DMS79 treated with DMSO at 0.1 percent for 48 hours (cell line): ENCODE results near the gene BIVM.
A peak's percentile ranks its signal among the peaks of the same experiment; 100 is the strongest.
"Not testable (repeated sequence)": the region's sequence is repeated elsewhere in the genome, so short reads cannot be mapped to it uniquely, and the experiment has no call there.

ENCODE experiments used
- DNase-seq: peaks from one replicate; lab custom pipeline; 2025; lab: John Stamatoyannopoulos, UW

BIVM gene, protein sequence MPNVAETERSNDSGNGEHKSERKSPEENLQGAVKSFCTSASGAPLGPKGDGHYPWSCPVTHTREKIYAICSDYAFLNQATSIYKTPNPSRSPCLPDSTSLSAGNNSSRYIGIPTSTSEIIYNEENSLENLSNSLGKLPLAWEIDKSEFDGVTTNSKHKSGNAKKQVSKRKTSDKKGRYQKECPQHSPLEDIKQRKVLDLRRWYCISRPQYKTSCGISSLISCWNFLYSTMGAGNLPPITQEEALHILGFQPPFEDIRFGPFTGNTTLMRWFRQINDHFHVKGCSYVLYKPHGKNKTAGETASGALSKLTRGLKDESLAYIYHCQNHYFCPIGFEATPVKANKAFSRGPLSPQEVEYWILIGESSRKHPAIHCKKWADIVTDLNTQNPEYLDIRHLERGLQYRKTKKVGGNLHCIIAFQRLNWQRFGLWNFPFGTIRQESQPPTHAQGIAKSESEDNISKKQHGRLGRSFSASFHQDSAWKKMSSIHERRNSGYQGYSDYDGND

DNA sequence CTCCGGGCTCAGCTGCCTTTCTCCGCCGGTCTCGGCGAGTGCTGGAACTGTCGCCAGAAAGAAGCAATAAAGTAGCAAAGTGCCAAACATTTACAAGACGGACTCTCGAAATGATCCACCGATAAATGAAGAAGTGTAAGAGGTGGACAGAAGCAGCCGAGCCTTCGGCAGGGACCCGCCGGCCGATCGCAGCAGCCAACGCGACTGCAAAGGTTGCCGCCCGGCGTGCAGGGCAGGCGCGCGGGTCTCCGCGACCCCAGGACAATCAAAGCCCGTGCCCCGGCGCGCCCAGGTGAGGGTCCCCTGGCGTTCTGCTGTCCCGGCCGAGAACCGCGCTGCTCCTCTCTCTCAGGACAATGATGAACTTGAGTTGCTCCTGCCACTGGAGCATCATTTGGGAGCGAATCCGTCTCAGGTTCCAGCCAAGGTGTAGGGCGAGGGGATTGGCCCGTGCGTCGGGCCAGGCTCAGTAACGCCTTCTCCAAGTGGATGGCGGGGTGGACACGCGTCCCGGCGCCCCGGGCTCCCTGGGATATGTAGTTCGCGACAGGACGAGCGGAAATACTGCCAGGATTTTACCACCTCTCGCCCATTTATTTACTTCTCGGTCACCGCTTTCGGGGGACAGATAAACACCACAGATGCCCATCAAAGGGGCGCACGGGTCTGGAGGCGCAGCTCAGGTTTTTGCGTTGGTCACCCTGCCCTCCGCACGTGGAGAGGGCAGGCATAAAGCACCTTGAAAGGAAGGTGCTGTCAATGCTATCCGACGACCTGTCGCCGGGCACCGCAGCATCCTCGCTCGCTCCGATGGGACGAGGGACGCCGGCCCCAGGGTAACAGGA lies at the start of gene BIVM, which contains the start of gene POGLUT2:
TSS of gene BIVM (plus strand) at position 539 of the 845 bp plus-strand sequence. CDS start 8,149 bp downstream, outside the sequence.
TSS of gene POGLUT2 (minus strand) at position 396 of the 845 bp plus-strand sequence. CDS start at position 90, 306 bp downstream.
- peak; percentile 98 for DNase-seq

DNA sequence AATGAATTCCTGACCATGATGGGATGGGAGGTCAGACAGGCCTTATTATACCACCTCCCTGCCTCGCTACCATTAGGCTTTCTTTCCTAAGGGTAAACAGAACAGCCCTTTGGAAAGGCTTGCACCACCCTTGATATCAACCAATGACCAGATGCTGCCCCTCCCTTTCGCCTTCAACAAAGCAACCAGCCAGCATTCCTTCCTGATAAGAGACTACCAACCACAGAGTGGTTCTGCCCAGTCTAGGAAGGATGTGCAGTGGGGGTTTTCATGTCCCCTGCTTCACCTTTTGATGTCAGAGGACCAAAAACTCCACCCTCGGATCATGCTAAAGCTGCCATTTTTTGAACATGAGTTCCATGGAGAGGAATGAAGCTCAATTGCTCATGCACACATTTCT lies 47.0 kb upstream of the BIVM start:
- no peak for DNase-seq

DNA sequence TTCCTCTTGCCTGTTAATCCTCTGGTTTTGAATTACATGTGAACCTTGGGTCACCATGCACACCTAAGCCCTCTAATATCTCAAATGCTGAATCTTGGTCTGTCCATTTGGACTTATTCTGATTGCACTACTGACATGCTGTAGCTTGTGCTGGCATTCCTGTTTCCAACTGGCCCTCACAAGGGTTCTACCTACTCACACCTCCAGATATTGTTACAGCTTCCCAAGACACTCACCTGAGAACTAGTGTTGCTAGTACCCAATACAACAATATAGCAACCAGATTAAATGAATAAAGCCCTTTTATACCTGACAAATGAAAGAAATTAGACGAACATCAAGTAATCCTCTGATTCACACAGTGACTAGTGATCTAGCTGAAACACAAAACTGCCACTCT lies 41.9 kb upstream of the BIVM start:
- DNase-seq: no peak

DNA sequence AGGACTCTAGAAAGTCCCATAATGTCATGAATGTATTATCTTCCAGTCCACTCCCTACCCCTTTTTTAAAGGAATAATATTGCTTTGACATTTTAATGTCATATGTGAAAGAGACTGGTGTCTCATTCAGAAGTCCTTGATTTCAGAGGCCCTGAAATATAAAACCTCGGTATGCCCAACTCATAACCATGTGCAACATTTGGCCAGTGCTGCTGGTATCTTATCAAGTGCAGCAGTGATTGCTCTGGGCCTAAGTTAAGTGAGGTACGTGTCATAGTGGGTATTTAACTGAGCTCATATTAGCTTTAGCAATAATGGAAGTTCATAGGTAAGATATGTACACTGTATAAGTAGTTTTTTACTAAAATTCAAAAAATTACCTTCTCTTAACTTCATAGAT lies 40.1 kb upstream of the BIVM start:
- no peak for DNase-seq

DNA sequence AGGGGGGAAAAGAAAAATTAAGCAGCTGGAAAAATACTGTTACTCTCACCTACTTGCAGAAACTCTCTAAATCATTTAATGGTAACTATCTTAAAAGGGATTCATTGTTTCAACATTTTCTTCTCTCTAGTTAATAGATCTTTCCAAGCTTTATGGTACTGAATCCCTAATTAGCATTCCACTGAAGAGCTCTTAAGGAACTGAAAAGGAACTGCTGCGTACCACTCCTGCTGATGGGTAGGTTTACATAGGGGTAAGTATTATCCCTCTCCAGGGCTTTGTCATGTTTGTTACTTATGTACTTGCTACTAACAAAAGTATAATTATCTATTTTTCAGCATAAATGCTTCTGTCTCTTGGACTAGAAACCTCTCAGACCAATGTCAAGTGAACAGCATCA lies 37.8 kb upstream of the BIVM start:
- DNase-seq: peak; percentile 72

DNA sequence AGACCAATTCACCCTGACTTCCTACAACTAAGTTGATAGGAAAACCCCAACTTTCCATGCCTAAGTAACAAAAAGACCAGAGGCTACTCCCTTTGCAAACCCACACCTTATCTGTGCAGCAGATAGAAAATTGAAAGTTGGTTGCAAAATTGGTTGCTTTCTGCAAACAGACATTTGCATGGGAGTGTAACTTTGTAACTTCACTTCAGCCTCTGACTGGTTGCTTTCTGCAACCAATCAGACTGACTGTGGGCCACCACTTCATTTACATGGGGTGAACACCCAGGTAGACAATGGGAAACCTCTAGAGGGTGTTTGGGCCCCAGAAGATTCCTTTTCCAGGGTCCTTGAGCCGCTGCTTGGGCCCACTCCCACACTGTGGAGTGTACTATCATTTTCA lies 35.2 kb upstream of the BIVM start:
- no peak for DNase-seq

DNA sequence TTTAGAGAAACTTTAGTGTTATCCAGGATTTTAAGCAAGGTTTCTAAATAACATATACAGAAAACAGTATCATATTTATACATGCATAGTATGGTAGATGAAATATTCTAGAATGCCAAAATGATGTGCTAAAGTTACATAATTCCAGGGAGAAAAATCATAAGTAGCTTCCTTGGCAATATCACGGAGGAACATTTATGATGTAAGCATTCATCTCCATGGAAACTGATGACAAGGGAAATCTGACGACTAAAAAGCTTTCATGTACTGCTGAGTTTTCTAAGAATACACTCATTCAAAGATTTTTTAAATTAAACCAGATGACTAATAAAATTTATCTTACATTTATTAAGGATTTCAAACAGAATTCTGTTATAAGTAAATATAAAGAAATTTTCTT lies 30.0 kb upstream of the BIVM start:
- DNase-seq: no peak

DNA sequence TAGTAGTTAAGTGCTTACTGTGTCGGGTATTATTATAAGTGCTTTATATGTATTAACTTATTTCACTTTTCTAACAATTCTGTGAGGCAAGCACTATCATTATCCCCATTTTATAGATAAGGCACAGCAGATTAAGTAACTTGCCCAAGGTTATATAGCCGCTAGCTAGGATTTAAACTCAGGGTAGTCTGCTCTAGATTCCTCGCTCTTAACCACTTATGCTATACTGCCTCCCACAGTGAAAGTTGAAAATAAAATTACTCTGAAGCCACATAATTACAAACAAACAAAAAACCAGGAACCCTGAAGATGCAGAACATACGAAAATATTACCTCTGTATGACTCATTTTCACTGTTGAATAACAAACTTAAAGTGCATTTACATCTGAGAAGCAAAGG lies 29.2 kb upstream of the BIVM start:
- DNase-seq: peak; percentile 46

DNA sequence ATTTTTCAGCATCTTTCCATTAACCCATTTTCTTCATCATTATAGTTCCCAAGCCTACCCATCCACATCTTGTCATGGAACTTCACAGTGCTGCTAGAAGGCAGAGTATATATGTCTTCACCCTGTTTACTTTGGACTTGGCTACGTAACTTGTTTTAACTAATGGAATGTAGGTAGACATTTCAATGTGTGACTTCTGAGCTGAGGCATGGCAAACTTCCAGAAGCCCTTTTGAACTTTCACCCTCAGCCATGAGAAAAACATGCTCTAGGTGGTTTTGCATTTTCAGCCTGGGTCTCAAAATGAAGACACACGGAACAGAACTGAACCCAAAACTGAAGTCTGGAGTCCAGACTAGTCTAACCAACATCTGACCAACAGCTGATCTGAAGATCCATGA lies 28.5 kb upstream of the BIVM start:
- DNase-seq: no peak

DNA sequence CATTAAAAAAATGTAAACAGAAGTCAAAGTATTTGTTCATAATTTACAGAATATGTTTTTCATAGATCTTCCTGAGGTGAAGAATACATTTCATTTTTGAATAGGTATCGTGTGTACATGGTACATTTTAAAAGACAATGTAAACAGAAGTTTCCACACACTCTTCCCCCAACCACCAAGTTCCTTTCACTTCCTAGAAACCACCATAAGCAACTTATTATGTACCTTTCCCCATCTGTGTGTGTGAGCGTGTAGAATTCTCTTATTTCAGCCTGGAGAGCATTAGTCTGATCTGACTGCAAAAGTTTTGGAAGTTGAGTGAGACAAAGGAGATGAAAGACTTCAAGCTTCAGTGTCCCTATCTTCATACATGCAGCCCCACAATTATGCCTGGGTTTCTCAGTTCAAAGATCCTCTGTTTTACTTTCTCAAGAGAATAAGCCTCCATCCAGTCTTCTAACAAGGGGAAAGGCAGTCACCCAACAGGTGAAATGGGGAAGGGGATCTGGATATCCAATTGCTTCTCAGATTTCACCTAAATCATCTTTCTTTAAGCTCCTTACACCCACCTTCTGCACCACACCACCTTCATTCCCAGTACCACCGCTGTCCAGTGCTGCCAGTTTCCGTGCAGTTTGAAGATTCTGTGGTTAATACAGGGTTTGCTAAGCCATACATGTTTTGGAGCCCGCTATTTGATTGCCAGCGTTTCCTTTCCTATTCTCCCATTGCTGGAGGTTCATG lies 27.4 kb upstream of the BIVM start:
- no peak for DNase-seq

DNA sequence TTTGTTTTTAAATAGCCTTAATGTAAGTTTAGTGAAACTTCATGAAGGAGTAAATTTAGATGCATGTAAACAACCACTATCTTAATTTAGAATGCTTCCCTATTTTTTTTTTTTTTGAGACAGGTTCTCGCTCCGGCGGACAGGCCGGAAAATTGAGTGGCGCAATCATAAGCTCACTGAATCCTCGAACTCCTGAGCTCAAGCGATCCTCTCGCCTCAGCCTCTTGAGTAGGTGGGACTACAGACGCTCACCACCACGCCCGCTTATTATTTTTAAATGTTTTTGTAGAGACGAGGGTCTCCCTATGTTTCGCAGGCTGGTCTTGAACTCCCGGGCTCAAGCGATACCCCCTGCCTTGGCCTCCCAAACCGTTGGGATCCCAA lies 26.9 kb upstream of the BIVM start:
- no peak for DNase-seq

DNA sequence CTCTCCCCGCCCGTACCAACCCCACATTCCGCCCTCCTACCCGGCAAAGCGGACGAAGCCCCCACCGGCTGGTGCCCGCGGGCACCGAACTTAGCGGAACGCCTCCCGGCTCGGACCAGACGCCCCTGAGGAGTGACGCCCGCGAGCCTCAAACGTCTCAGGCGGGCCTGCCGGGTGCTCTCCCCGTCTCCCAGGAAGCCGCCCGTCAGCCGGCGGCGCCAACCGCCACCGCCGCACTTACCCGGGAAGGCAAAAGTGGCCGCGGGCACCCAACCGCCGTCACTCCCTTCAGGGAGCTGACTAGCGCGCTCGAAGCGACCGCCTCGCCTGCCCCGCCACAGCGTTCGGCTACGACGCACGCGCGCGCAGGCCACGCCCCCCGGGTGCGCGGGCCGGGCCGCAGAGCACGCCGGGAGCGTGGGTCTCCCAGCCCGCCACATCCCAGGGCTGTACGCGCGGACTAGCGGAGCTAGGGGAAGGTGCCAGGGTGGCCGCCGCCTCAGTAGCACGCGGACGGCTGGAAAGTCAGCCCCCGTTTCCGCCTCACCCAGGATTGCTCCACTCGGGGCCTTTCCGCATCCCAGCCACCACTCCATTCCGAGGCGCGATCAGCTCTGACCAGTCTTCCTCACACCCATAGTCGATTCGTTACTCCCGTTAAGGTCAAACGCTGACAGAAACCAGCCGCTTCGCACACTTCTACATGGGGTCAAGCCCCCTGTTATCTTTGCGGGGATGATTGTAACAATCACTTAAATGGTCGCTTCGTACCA lies 25.3 kb upstream of the BIVM start, which contains the start of gene TEX30:
TSS of gene TEX30 (minus strand) at position 346 of the 773 bp plus-strand sequence. CDS start 3,760 bp downstream, outside the sequence.
- DNase-seq: peak; percentile 88

DNA sequence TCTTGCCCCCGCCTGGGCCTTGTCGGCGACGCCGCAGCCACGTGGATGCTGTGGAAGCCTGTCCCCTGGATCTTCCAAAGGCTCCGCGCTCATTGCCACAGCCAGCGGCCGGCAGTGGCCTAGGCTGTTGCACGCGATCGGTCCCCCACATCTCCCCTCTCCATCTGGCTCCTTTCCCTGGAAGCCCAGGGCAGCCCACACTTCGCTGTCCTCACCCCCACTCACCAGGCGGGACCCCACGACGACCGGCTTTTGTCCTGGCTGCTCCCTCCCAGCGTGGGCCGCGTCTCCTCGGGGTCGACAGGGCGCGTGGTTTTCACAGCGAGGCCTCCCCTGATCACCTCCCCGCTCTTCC lies 24.7 kb upstream of the BIVM start:
- DNase-seq: no peak

DNA sequence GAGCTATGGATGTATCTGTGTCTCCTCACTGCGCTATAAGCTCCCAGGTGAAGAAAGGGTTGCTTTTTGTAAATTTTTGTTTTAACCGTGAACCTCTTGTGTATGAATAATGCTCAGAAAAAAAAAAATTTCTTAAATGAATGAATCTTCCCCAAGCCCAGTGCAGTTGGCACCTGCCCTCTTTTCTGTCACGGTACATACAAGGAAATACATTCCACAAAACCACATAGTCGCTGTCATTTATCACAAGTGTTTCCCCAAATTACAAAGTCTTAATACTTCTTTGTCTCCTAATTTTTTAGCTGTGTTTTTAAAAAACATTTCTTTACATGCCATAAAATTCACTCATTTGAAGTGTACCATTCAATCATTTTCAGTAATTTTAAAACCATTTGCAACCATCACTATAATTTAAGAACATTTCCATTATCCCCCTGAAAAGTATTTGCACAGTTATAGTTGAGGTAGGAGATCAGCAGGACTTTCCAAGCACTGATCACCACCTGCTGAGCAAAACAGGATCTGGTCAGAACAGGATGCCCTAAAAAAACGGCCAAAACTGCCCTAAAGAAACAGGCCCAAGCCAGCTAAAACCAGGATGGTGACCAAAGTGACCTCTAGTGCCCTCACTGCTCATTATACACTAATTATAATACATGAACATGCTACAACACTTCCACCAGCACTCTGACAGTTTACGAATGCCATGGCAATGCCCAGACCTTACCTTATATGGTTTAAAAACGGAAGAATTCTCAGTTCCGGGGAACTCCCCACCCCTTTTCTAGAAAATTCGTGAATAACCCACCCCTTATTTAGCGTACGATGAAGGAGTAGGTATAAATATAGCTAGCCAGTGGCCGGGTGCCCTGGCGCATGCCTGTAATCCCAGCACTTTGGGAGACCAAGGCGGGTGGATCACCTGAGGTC lies 24.1 kb upstream of the BIVM start:
- DNase-seq: peak; percentile 88

DNA sequence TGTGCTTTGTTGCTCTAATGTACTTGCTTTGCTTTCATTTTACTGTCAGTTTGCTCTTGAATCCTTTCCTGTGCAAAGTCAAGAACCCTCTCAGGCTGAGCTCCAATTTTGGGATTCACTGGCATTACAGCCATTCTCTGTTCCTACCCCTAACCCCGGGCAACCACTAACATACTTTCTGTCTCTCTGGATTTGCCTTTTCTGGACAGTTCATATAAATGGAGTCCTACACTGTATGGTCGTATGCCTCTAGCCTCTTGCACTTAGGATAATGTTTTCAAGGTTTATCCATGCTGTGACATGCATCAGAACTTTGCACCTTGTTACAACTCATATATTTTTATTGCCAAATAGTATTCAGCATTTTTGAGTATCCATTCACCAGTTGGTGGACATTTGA lies 22.6 kb upstream of the BIVM start:
- DNase-seq: no peak

DNA sequence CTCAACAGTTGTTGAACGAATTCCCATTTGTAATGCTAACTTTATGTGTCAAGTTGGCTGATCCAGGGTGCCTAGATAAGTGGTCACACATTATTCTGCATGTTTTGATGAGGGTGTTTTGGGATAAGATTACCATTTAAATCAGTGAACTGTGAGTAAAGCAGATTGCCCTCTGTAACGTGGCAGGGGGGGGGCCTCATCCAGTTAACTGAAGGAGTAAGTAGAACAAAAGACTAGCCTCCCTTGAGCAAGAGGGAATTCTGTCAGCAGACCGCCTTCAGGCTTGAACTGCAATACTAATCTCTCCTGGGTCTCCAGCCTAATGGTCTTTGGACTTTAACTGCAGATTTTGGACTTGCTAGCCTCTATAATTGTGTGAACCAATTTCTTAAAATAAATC lies 21.2 kb upstream of the BIVM start:
- DNase-seq: no peak

DNA sequence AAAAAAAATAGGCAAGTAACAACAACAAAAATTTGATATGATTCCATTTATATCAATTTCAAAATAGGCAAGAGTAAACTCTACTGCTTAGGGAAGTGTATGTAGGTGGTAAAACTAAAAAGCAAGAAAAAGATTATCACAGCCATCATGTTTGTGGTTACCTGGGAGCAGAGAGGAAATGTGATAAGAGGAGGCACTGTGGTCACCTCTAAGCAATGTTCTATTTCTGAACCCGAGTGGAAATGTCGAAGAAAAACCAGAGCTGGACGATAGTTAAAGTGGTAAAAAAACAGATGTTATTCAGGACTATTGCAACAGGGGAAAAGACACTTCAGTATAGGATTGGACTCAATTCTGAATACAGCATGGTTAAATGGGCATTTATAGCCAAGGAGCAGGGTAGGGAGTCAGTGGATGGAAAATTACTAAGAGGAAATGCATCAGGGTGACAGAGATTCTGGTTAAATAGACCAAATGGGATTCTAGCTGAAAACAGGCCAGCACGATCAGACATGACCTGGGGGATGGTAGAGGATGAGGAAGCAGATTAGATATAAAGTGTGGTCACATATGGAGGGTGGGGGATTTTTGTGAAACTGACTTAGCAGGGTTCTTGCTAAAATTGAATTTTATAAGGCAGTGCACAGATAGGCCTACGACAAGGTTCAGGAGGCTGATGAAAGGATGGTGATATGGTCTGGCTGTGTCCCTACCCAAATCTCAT lies 19.3 kb upstream of the BIVM start:
- DNase-seq: no peak

DNA sequence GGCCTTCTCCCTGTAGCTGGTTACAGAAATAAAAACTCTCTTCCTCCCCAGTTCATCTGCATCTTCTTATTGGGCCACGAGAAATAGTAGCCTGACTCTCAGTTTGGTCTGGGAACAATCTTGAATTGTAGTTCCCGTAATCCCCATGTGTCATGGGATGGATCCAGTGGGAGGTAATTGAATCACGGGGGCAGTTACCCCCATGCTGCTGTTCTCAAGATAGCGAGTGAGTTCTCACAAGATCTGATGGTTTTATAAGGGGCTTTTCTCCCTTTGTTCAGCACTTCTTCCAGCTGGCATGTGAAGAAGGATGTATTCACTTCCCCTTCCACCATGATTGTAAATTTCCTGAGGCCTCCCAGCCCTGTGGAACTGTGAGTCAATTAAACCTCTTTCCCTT lies 18.3 kb upstream of the BIVM start:
- not testable (repeated sequence) for DNase-seq

DNA sequence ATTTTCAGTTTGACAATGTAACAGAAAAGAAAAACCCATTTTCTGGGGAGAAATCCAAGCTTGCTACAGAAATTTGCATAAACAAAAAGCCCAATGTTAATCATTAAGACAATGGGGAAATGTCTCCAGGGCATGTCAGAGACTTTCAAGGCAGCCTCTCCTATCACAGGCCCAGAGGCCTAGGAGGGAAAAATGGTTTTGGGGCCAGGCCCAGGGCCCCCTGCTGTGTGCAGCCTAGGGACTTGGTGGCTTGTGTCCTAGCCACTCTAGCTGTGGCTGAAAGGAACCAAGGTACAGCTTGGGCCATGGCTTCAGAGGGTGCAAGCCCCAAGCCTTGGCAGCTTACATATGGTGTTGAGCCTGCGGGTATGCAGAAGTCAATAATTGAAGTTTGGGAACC lies 17.3 kb upstream of the BIVM start:
- DNase-seq: no peak

DNA sequence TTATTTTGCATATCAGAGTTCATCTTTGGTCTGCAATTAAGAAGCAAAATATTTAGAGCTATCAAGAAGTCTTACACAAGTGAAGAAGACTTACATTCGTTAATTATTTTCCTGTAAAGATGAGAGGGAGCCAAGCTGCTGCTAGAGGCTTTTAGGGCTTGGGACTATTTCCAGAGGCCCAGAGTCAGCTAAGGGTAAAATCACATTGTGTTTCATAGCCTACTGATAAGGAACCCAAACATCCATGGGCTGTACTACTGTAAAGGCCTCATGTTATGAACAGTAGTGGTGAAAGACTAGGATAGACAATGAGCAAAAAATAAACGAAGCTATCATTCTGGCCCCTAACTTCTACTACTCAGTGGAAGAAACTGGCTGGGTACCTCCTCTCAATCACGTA lies 14.4 kb upstream of the BIVM start:
- DNase-seq: no peak
